GM12865 (cell line): ENCODE measurements around the gene ERC2.

Source experiments
- DNase-seq: peaks from one replicate; pipeline ENCODE4 v3.0.0; 2010; ENCODE audit warnings: low read depth
- H3K4me3 ChIP-seq: 2 replicates; pipeline ENCODE4 v1.5.1; 2011; ENCODE audit warnings: mild to moderate bottlenecking, low read depth, low read length, control low read depth
- CTCF ChIP-seq: IDR thresholded peaks from 2 replicates; pipeline ENCODE4 v1.5.1; 2011; ENCODE audit warnings: low read length, control low read depth, low read depth, inconsistent platforms; ENCODE audit not compliant: insufficient read depth; ENCODE audit errors: missing control alignments

ERC2 gene

GRCh38 chr3:56173601-56174000 is 294.7 kb downstream of the ERC2 start:
- no peak for DNase-seq
- no peak for TF ChIP-seq CTCF
- H3K4me3 ChIP-seq: no peak overlapping the region

- DNase-seq: no peak
- TF ChIP-seq CTCF: no peak
- H3K4me3 ChIP-seq: no peak overlapping the region
These were observed 303.8 kb downstream of the ERC2 start for GRCh38 chr3:56164436-56164835.

- peak; percentile 3 for DNase-seq
- H3K4me3 ChIP-seq: no peak overlapping the region
- TF ChIP-seq CTCF: no peak
These were observed 310.4 kb downstream of the ERC2 start for GRCh38 chr3:56157693-56158362.

- no peak for TF ChIP-seq CTCF
- H3K4me3 ChIP-seq: no peak overlapping the region
- DNase-seq: no peak
These were observed 314.0 kb downstream of the ERC2 start for GRCh38 chr3:56154297-56154696.

GRCh38 chr3:56147354-56147753 is 320.9 kb downstream of the ERC2 start:
- DNase-seq: no peak
- no peak overlapping the region for H3K4me3 ChIP-seq
- TF ChIP-seq CTCF: no peak

GRCh38 chr3:56145410-56145809 is 322.9 kb downstream of the ERC2 start:
- H3K4me3 ChIP-seq: no peak overlapping the region
- no peak for TF ChIP-seq CTCF
- no peak for DNase-seq

GRCh38 chr3:56144805-56145204 is 323.5 kb downstream of the ERC2 start:
- TF ChIP-seq CTCF: no peak
- no peak for DNase-seq
- no peak overlapping the region for H3K4me3 ChIP-seq
